Rectal smooth muscle tissue (tissue), 1 donor: Measurements from ENCODE around the gene RASGRP2.

Experiments
- H3K27ac ChIP-seq: one replicate; pipeline ENCODE4 v1.7.0; 2013; ENCODE audit warnings: low read depth, low read length, inconsistent platforms
- H3K27me3 ChIP-seq: one replicate; pipeline ENCODE4 v1.7.0; 2013; ENCODE audit warnings: low read length; ENCODE audit not compliant: control insufficient read depth, insufficient read depth
- H3K36me3 ChIP-seq: one replicate; pipeline ENCODE4 v1.7.0; 2013; ENCODE audit warnings: low read length; ENCODE audit not compliant: control insufficient read depth, insufficient read depth
- H3K4me1 ChIP-seq: one replicate; pipeline ENCODE4 v1.7.0; 2013; ENCODE audit warnings: low read length; ENCODE audit not compliant: control insufficient read depth, insufficient read depth
- H3K4me3 ChIP-seq: one replicate; pipeline ENCODE4 v1.7.0; 2013; ENCODE audit warnings: low read length
- H3K9ac ChIP-seq: one replicate; pipeline ENCODE4 v1.7.0; 2013; ENCODE audit warnings: low read length

RASGRP2 gene

GRCh38 chr11:64687204-64687603, 56.7 kb downstream of the RASGRP2 start:
- Histone ChIP-seq H3K27ac (no peak overlapping the region), H3K27me3 (no peaks in the 10 kb centered on the region), H3K4me3 (no peak overlapping the region), H3K36me3 (no peaks in the 10 kb centered on the region), H3K4me1 (peaks cover 5% of the 10 kb centered on the region), H3K9ac (no peak overlapping the region)

- Histone ChIP-seq H3K36me3 (no peaks in the 10 kb centered on the region), H3K4me1 (peaks cover 5% of the 10 kb centered on the region), H3K4me3 (no peak overlapping the region), H3K27me3 (no peaks in the 10 kb centered on the region), H3K9ac (no peak overlapping the region), H3K27ac (no peak overlapping the region)
Observed at GRCh38 chr11:64686466-64687170, 57.3 kb downstream of the RASGRP2 start.

GRCh38 chr11:64685536-64685935, 58.4 kb downstream of the RASGRP2 start:
- Histone ChIP-seq H3K27me3 (no peaks in the 10 kb centered on the region), H3K9ac (no peak overlapping the region), H3K27ac (no peak overlapping the region)

GRCh38 chr11:64684357-64684756, 59.6 kb downstream of the RASGRP2 start:
- no peak overlapping the region for H3K4me3 ChIP-seq
- no peak overlapping the region for H3K9ac ChIP-seq
- no peaks in the 10 kb centered on the region for H3K36me3 ChIP-seq
- H3K27ac ChIP-seq = no peak overlapping the region
- peaks cover 5% of the 10 kb centered on the region for H3K4me1 ChIP-seq
- no peaks in the 10 kb centered on the region for H3K27me3 ChIP-seq

More at GRCh38 chr11:64685536-64685935, 58.4 kb downstream of the RASGRP2 start:
- H3K4me3 ChIP-seq = no peak overlapping the region
- no peaks in the 10 kb centered on the region for H3K36me3 ChIP-seq
- peaks cover 5% of the 10 kb centered on the region for H3K4me1 ChIP-seq

GRCh38 chr11:64681171-64681570, 62.8 kb downstream of the RASGRP2 start:
- Histone ChIP-seq H3K36me3 (no peaks in the 10 kb centered on the region), H3K4me3 (no peak overlapping the region), H3K27me3 (peaks cover 4% of the 10 kb centered on the region), H3K4me1 (no peaks in the 10 kb centered on the region), H3K27ac (no peak overlapping the region), H3K9ac (no peak overlapping the region)

- Histone ChIP-seq H3K9ac (no peak overlapping the region), H3K27ac (no peak overlapping the region), H3K4me1 (no peaks in the 10 kb centered on the region), H3K4me3 (no peak overlapping the region), H3K36me3 (no peaks in the 10 kb centered on the region), H3K27me3 (peaks cover 4% of the 10 kb centered on the region)
Observed at GRCh38 chr11:64679846-64680245, 64.1 kb downstream of the RASGRP2 start.

GRCh38 chr11:64677441-64678023, 66.4 kb downstream of the RASGRP2 start:
- Histone ChIP-seq H3K36me3 (no peaks in the 10 kb centered on the region), H3K27ac (no peak overlapping the region), H3K4me3 (no peak overlapping the region), H3K27me3 (peaks cover 4% of the 10 kb centered on the region), H3K4me1 (no peaks in the 10 kb centered on the region), H3K9ac (no peak overlapping the region)
